GM21619 (cell line): Measurements from ENCODE around the gene VTN.

ENCODE experiments used
- ATAC-seq: cut with Tn5 transposase; IDR thresholded peaks from one replicate; pipeline ENCODE4 v1.9.1; 2021; ENCODE audit not compliant: unreplicated experiment

The VTN gene

GRCh38 chr17:28370035-28370743 is at the start of gene VTN:
Gene VTN, minus strand, starts transcription at chr17:28370307. Its CDS starts 104 bp downstream, at chr17:28370203.
- ATAC-seq, result no peak

- ATAC-seq, result no peak
Measured at GRCh38 chr17:28416703-28417311, 46.7 kb upstream of the VTN start.

GRCh38 chr17:28415886-28416285 is 45.8 kb upstream of the VTN start:
- ATAC-seq, result no peak

GRCh38 chr17:28413804-28414203 is 43.7 kb upstream of the VTN start:
- ATAC-seq, result no peak

GRCh38 chr17:28412099-28412498 is 42.0 kb upstream of the VTN start:
- no peak for ATAC-seq

- ATAC-seq, result no peak
Measured at GRCh38 chr17:28407974-28408306, 37.8 kb upstream of the VTN start.

- no peak for ATAC-seq
Measured at GRCh38 chr17:28407130-28407973, 37.2 kb upstream of the VTN start.

- no peak for ATAC-seq
Measured at GRCh38 chr17:28406473-28406814, 36.3 kb upstream of the VTN start.

GRCh38 chr17:28405632-28406472 is 35.7 kb upstream of the VTN start, which contains the start of gene SLC46A1:
Gene SLC46A1, minus strand, starts transcription at chr17:28406212. Its CDS starts 98 bp downstream, at chr17:28406114.
- ATAC-seq, result peak; percentile 56

- ATAC-seq, result no peak
Measured at GRCh38 chr17:28404812-28405570, 34.9 kb upstream of the VTN start.

GRCh38 chr17:28404461-28404811 is 34.3 kb upstream of the VTN start:
- no peak for ATAC-seq

GRCh38 chr17:28404007-28404406 is 33.9 kb upstream of the VTN start:
- ATAC-seq, result no peak

- no peak for ATAC-seq
Measured at GRCh38 chr17:28402844-28403243, 32.7 kb upstream of the VTN start.

- ATAC-seq, result no peak
Measured at GRCh38 chr17:28402224-28402630, 32.1 kb upstream of the VTN start.

GRCh38 chr17:28399808-28400207 is 29.7 kb upstream of the VTN start:
- no peak for ATAC-seq

- ATAC-seq, result no peak
Measured at GRCh38 chr17:28398280-28398981, 28.3 kb upstream of the VTN start.

GRCh38 chr17:28397687-28398279 is 27.7 kb upstream of the VTN start:
- no peak for ATAC-seq

- no peak for ATAC-seq
Measured at GRCh38 chr17:28397275-28397674, 27.2 kb upstream of the VTN start.

- no peak for ATAC-seq
Measured at GRCh38 chr17:28396635-28397239, 26.6 kb upstream of the VTN start.
